GM10248 (cell line): Measurements from ENCODE around the gene COL4A5.

Experiments
- CTCF ChIA-PET: fragments of 300-600 bp; sonication (Branson Sonifier 250); formaldehyde crosslinking; extraction: SDS; loops from one replicate; lab custom pipeline; 2021; ENCODE audit warnings: antibody characterized with exemption; lab: Yijun Ruan, JAX
- POLR2A ChIA-PET: fragments of 350-650 bp; sonication (Branson Sonifier 250); formaldehyde crosslinking; extraction: SDS; loops from one replicate; lab custom pipeline; 2020; ENCODE audit warnings: antibody characterized with exemption; lab: Yijun Ruan, JAX
- DNase-seq: peaks from one replicate; pipeline ENCODE4 v3.0.0; 2012; ENCODE audit errors: extremely low spot score
- TF ChIP-seq, protein P1 (sequence below): IDR thresholded peaks from 2 replicates; pipeline ENCODE4 v1.5.1; 2012; ENCODE audit warnings: mild to moderate bottlenecking, low read depth; ENCODE audit errors: extremely low read depth, missing control alignments, control extremely low read depth

Gene COL4A5

DNA sequence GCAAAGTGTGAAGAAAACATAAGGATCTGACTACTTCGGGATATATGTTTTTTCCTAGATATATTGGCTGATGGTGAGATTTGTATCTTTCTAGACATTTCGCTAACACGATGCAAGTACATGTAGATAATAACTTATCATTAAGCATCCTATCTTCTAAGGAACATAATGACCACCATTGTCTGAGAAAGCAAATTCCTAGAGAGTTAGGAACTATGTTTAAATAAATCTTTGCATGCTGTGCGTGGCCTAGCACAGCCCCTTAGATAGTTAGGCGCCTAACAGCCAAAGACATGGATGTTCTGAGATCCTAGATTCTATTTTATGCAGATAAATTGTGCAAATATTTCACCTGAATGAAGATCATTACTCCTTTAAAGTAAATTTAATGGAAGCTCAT, 4.4 kb upstream of the COL4A5 start:
- CTCF ChIA-PET: interaction anchor here (1.3 kb wide), 1 partner anchor 14 kb away, joined by 4 read pairs; no protein-coding TSS in a partner anchor
- TF ChIP-seq, protein P1, sequence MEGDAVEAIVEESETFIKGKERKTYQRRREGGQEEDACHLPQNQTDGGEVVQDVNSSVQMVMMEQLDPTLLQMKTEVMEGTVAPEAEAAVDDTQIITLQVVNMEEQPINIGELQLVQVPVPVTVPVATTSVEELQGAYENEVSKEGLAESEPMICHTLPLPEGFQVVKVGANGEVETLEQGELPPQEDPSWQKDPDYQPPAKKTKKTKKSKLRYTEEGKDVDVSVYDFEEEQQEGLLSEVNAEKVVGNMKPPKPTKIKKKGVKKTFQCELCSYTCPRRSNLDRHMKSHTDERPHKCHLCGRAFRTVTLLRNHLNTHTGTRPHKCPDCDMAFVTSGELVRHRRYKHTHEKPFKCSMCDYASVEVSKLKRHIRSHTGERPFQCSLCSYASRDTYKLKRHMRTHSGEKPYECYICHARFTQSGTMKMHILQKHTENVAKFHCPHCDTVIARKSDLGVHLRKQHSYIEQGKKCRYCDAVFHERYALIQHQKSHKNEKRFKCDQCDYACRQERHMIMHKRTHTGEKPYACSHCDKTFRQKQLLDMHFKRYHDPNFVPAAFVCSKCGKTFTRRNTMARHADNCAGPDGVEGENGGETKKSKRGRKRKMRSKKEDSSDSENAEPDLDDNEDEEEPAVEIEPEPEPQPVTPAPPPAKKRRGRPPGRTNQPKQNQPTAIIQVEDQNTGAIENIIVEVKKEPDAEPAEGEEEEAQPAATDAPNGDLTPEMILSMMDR: no peak
- POLR2A ChIA-PET: no interaction called here
- no peak for DNase-seq

DNA sequence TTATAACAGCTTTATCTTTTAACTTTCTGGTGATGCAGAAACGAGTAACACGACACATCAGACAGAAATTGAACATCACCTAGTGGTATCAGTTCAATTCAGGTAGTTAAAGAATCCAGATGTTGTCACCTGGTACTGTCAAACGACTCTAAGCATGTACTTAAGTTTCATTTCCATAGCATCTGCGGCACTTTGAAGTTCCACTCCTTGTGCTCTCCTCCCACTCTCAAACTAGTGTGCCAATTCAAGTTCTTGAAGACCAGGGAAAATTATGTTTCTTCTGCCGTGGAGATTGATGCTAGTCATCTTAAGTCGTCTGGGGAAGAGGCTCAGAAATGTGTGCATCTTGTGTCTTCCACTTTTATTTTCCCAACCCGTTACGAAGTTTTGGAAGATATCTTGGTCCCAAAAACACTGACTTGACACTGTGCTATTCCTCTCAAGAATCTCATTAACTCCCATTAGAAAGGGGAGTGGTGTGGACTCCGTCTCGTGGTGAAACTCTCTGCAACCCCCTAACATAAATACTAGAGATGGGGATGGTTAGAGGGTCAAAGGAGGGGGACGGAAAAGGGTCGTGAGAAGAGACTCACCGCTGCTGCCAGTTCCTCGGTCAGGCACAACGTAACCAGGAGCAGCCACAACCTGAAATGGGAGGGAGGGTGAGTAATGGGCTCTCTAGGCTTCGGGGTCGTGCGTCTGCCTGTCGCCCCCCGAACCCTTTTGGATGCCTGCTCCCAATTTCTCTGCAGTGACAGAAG, 2.1 kb upstream of the COL4A5 start:
- CTCF ChIA-PET: no interaction called here
- no peak for DNase-seq
- POLR2A ChIA-PET: no interaction called here
- TF ChIP-seq, protein P1: no peak

DNA sequence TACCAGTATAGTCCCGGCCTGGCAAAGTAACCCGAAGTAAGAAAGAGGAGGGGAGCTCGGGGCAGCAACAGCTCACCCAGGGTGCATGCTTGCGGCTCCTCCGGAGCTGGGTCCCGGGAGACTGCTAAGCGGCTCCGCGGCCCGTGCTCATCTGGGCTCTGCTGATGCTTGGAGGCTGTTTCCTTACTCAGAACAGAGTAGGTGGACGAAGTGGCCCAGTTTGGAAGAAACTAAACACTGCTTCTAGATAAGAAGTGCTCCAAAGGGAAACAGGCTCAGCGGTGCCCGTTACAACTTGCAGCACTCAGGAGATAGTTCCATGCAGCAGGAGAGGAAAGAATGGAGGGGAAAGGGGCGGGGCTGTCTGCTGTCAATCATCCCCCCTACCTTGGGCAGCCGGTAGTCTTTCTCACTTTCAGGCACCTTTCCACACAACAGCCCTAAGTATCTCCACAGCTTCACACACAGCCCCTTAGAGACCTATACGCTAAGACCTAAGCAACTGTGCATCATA, 1.5 kb upstream of the COL4A5 start, which contains the start of gene COL4A6:
Gene COL4A6 (minus strand): TSS at position 313 of the 514 bp plus-strand sequence. CDS start 226 bp downstream, at position 87.
- TF ChIP-seq, protein P1: no peak
- CTCF ChIA-PET: no interaction called here
- no peak for DNase-seq
- POLR2A ChIA-PET: no interaction called here

DNA sequence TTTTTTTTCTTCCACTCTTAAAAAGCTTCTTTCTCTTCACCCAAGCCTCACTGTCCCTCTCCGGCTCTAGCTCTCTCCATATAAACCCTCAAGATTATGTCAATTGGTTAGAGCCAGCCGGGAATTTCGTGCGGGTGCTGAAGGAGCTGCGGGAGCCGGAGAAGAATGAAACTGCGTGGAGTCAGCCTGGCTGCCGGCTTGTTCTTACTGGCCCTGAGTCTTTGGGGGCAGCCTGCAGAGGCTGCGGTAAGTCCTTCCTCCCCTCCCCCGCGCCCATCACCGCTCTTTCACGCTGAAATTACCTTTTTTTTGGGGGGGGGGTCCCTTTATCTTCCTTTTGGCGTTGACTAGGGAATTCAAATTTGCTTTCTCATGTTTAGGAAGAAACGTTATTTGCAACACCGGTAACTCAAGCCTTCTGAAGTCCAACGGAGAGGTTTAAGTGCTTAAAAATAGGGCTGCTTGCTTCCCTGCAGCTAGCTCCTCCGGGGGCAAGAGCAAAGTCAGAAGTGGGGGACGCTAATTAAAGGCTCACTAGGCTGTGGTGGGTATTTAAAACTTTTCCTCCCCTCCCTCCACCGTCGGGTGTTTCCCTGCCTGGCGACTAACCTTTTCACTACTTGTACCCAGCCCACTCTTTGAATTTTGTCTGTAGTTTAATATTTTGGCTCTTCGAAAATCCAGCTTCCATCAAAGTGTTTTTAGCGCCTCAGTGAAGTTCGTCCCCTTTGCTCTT, 491 bp downstream of the COL4A5 start:
- no peak for DNase-seq
- POLR2A ChIA-PET: no interaction called here
- CTCF ChIA-PET: no interaction called here

DNA sequence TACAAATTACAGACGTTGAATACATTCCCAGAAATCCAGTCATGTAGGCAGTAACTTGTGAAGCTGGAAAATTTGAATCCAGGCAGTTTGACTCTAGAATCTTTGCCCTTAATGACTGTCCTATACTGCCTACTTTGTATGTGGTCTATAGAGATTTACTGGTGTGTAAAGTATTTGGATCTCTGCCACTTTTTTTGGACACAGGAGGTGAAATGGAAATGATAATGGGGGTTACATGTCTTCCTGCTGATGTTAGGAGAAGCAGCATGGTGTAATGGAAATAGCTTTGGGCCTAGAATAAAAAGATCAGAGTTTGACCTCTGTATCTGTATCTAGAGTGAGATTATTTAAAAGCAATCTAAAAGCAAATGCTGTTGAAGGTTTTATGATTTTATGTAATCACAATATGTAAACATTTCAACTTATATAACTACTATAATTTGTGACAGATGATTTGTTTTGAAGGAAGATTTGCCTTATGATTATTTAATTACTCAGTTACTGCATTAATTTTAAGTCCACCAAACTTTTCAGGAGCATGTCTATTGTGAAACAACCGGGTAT, 3.3 kb downstream of the COL4A5 start:
- POLR2A ChIA-PET: no interaction called here
- DNase-seq: no peak
- CTCF ChIA-PET: no interaction called here
- TF ChIP-seq, protein P1: no peak

More for the DNA sequence above, 491 bp downstream of the COL4A5 start:
- TF ChIP-seq, protein P1: no peak

DNA sequence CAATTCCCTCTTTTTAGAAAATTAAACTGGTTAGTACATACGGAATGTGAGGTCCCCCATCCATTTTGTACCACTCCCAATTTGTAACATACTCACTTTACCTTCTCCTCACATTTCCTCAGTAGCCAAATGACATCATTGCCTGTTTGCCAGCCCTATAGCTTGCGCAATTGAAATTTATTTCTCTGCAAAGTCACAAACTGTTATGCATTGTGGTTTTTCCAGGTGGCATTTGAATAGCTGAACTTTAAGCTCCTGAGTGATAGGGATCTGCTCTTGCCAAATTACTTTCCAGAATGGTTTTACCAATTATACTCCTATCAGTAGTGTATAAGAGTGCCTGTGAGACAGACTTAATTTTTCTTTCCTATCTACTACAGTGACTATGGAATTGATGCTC, 7.7 kb downstream of the COL4A5 start:
- TF ChIP-seq, protein P1: no peak
- DNase-seq: no peak
- ChIA-PET POLR2A (no interaction called here), CTCF (interaction anchor here (1.3 kb wide), 1 partner anchor 16 kb away, joined by 3 read pairs; no protein-coding TSS in a partner anchor)
